Adrenal gland (tissue), 5 donors: ENCODE measurements around the gene FARP1.

ENCODE experiments used
- CTCF ChIP-seq, 6 experiments: fragments of 450-650 bp in 4 of 6; fragments of 200-600 bp in 2 of 6; sonication (generic) in 1 of 6; IDR thresholded peaks; 1 replicate in 5 of 6; 2 replicates in 1 of 6; pipeline versions ENCODE4 v1.5.1 to v1.8.0; 2016 to 2021; ENCODE audit warnings: antibody characterized with exemption in 6 of 6, mild to moderate bottlenecking in 2 of 6, moderate library complexity in 1 of 6
- POLR2A ChIP-seq, 2 donors: fragments of 450-650 bp; IDR thresholded peaks; one replicate each; pipeline ENCODE4 v1.6.1; 2017; ENCODE audit warnings: antibody characterized with exemption in 2 of 2, mild to moderate bottlenecking in 2 of 2, moderate library complexity in 1 of 2
- donor health status: DM: no; HTN: no; CAD: no.

- TF ChIP-seq POLR2A (IDR thresholded peaks at IDR 0.05), result no peak
- TF ChIP-seq CTCF (IDR thresholded peaks at IDR 0.05), result no peak
Observed at GRCh38 chr13:98103942-98104880, 38.7 kb upstream of the FARP1 start.
